ENCODE results near the gene SLC6A19. TPM values are rescaled to one million over a fixed set of nuclear protein-coding genes. Genes with fewer than 3 reads are reported as not detected.

The SLC6A19 gene
- total and polyA plus RNA-seq, 2 of the 13 experiments (the other 11 are each of a cell fraction or from before 2014, with no cell fraction given) = 0.02 TPM; not detected in 1

- 0 out of 2 replicates have a peak, but pooled peaks have one; percentile 36 for TF ChIP-seq IRF9 (CRISPR knock-in tag; IDR thresholded peaks at IDR 0.05; ENCODE audit: borderline replicate concordance)
- peak; percentile 69 for TF ChIP-seq NR2C2 (CRISPR knock-in tag; IDR thresholded peaks at IDR 0.05; ENCODE audit: borderline replicate concordance)
- TF ChIP-seq, protein P1, sequence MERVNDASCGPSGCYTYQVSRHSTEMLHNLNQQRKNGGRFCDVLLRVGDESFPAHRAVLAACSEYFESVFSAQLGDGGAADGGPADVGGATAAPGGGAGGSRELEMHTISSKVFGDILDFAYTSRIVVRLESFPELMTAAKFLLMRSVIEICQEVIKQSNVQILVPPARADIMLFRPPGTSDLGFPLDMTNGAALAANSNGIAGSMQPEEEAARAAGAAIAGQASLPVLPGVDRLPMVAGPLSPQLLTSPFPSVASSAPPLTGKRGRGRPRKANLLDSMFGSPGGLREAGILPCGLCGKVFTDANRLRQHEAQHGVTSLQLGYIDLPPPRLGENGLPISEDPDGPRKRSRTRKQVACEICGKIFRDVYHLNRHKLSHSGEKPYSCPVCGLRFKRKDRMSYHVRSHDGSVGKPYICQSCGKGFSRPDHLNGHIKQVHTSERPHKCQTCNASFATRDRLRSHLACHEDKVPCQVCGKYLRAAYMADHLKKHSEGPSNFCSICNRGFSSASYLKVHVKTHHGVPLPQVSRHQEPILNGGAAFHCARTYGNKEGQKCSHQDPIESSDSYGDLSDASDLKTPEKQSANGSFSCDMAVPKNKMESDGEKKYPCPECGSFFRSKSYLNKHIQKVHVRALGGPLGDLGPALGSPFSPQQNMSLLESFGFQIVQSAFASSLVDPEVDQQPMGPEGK (CRISPR knock-in tag; IDR thresholded peaks at IDR 0.05) = peak; percentile 75; the same call in 1 of the 2 replicates
- peak; percentile 48; the same call in 1 of the 2 replicates for TF ChIP-seq SOX5 (CRISPR knock-in tag; IDR thresholded peaks at IDR 0.05; ENCODE audit: borderline replicate concordance)
- TF ChIP-seq ZHX1 (CRISPR knock-in tag; IDR thresholded peaks at IDR 0.05; ENCODE audit: low read depth) = 0 out of 2 replicates have a peak, but pooled peaks have one; percentile 40
- TF ChIP-seq HNF4A (CRISPR knock-in tag; IDR thresholded peaks at IDR 0.05) = peak; percentile 63
- peak in 1 of 2 experiments; percentile 40; a peak in 1 of 4 replicates for TF ChIP-seq HMGXB4 (CRISPR knock-in tag; IDR thresholded peaks at IDR 0.05; ENCODE audit: borderline replicate concordance in 1 of 2, low read depth in 1 of 2)
- TF ChIP-seq RFX5 (IDR thresholded peaks at IDR 0.05; ENCODE audit: low read depth, low read length) = no peak
- peak; percentile 91 for TF ChIP-seq TFE3 (CRISPR knock-in tag; IDR thresholded peaks at IDR 0.05)
- peak; percentile 91 for TF ChIP-seq SKIL (CRISPR knock-in tag; IDR thresholded peaks at IDR 0.05; ENCODE audit: borderline replicate concordance)
- TF ChIP-seq ZFP82 (CRISPR knock-in tag; IDR thresholded peaks at IDR 0.05; ENCODE audit: borderline replicate concordance) = no peak
- no peak for TF ChIP-seq ZSCAN21 (CRISPR knock-in tag; IDR thresholded peaks at IDR 0.05; ENCODE audit: borderline replicate concordance)
- TF ChIP-seq MXD3 (CRISPR knock-in tag; IDR thresholded peaks at IDR 0.05) = 0 out of 2 replicates have a peak, but pooled peaks have one; percentile 0
- TF ChIP-seq ZNF326 (CRISPR knock-in tag; IDR thresholded peaks at IDR 0.05; ENCODE audit: borderline replicate concordance) = no peak
Observed at GRCh38 chr5:1186351-1187233, 14.8 kb upstream of the SLC6A19 start (continued).

All from HepG2 (cell line).